NCI-H748 treated with DMSO at 0.1 percent for 48 hours (cell line): ENCODE measurements around the gene CEP295NL.
"Not testable (repeated sequence)": the region's sequence is repeated elsewhere in the genome, so short reads cannot be mapped to it uniquely, and the experiment has no call there.

Experiments
- DNase-seq: peaks from one replicate; lab custom pipeline; 2025; lab: John Stamatoyannopoulos, UW

Gene CEP295NL

DNA sequence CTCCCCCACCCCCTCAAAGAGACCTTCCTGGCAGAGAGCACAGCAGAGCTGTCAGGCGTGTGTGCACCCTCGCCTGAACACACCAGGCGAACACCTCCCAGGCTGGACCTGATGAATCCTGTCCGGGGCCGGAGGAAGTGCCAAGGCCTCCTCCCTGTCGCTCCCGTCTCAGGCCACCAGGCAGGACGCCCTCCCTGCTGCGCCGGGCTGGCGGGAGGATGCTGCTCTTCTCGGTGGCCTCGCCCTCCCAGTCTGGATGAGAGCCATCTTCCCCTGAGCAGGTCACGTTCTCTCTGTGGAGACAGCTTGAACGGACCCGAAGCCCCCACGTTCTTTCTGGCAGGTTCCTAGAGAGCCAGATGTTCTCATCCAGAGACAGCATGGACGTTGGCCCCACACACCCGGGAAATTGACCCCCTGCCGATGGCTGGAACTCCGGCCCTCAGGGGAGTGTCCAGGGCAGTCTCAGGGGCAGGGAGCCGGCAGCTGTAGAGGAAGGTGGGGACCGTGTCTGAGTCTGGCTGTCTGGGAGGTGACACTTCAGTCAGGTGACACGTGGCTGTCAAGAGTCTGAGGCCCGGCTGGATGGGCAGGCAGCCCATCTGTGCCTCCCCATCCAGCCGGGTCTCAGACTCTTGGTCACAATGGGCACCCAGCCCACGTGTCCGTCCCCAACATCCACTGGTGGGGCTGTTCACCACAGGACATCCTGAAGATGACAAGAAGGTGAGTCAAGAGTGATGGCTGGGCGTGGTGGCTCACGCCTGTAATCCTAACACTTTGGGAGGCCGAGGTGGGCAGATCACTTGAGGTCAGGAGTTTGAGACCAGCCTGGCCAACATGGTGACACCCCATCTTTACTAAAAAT lies 27.1 kb upstream of the CEP295NL start:
- no peak for DNase-seq

DNA sequence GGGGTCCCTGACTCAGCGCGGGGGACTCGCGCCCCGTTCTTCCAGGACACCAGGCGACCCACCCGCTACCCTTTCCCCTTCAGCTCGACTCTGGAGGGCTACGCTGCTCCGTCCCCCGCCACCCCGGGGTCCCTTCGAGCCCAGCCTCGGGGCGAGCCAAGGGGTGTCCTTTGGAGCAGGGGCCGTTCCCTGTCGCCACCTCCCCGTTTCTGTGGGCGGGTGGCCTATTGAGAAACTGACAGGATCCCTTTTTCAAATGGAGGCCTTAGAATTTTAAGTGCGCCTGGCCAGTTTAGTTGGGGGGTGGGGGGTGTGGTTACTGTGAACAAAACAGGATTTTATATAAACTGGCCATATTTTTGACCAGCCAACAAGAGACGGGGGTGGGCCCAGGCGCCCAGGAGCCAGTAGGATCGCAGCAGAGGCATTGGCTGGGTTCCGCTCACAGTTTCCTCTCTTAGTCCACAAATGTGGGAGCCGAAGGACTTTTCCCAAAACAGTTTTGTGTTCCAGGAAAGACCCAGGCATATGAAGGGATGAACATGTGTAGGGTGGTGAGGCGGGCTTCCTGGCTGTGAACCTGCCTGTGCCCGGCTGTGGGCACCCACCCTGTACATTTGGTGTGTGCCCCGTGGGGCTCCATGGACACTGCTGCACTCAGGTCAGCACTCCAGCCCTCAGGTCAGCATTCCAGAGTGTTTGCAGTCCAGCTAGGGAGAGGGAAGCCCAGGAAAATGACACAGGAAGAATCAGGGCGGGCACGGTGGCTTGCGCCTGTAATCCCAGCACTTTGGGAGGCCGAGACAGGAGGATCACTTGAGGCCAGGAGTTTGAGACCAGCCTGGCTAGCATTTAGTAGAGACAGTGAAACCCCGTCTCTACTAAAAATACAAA lies 22.9 kb upstream of the CEP295NL start:
- DNase-seq = no peak

DNA sequence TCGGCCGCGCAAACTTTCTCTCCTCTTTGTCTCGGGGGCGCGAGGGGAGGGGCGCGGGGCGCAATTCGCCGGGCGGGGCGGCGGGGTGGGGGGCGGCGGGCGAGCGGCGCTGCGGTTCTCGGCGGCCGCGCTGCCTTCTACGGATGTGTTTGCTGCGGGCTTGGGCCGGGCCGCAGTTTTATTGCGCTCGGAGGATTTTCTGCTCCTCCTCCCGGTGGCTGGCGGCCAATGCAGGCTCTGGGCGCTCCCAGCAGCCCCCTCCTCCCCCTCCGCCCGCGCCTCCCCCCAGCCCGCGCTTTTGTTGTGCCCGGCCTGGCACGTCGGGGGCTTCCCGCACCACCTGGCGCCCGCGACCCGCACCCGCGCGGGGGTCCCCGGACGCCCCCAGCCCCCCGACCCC lies 22.2 kb upstream of the CEP295NL start, which contains the start of gene TIMP2:
Gene TIMP2, minus strand, starts transcription at position 154 of the 400 bp plus-strand sequence. CDS start 299 bp downstream, outside the sequence.
- DNase-seq = peak; percentile 47

DNA sequence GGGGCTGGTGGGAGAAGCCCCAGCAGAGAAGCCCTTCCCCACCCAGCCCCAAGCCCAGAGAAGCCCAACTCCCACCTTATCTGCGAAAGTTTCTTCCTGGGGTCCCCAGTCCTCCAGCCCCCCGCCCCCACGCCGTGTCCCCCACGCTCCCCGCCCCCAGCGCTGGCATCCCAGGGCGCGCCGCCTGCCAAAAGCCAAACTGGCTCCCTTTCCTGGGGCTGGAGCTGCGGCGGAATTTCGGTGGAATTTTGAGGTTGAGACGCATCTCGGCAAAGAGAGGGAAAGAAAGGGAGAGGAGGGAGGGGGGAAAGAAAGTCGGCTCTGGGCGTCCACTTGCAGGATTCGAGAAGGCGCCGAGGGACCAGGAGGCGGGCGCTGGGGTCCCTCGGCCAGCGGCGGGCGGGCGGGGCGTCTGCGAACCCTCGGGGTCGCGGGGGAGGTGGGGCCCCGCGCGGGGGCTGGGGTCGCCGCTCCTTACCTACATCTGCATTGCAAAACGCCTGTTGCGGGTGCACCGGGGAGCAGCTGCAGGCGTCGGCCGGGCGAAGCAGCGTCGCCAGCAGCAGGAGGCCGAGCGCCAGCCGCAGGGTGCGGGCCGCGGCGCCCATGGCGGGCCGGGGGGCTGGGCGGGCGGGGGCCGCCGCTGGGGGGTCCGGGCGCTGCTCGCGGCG lies 21.6 kb upstream of the CEP295NL start:
- no peak for DNase-seq

DNA sequence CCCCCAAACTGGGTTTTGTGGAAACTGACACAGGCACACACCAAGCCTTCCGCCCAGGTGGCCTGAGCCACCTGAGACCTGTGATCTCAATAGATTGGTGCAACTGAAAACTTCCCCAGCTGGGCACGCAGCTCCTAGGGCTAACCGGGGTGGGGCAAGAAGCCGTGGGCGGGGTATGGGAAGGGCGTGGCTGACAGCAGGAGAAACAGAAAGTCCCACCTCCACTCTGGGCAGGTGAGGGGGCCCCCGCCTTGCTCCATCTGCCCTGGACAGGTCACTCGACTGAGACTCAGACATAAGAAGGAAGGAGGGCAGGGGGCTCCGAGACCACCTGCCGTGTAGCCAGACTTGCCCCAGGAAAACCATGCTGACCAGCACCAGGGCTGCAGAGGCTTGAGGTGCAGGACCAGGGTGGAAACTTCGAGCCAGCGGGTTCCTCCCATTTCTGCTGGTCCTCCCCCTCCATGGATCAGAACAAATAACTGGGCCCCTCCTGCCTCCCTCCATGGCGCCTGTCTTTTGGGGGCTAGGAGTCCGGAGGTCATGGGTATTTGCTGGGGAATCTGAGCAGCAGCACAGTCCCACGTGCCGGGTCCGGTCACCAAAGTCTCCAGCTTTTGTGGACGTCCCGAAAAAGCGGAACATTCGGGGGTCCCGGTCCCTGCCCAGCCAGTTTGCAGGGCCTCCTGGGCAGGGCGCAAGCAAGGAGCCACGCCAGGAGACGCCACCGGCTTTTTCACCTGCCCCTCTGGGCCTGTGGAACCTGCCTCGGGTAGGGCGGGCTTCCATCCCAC lies 20.9 kb upstream of the CEP295NL start:
- DNase-seq = peak; percentile 5

DNA sequence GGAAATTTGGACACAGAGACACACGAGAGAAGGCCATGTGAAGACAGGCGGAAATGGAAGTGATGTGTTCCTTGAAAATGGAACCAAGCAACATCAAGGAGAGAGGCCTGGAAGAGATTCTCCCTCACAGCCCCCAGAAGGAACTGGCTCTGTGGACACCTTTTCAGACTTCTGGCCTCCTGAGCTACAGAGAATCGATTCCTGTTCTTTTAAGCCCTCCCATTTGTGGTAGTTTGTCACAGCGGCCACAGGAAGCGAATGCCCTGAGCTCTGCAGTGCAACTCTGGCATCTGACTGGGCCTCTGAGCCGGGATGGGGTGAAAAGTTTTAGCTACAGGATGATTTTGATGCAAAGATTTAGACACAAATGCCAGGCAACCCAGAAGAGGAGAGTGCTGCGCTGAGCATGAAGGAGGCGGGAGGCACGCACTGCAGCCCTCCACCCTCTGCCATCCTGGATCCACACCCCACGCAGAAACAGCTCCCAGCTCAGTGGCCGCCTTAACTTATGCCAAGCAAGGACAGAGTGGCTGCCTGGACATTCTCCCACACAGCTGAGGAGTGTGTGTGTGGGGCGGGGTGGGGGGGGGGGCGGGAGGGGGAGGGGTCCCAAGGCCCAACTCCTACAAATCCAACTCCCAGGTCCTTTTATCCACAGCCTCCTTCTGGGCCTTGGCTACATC lies 20.0 kb upstream of the CEP295NL start:
- no peak for DNase-seq

DNA sequence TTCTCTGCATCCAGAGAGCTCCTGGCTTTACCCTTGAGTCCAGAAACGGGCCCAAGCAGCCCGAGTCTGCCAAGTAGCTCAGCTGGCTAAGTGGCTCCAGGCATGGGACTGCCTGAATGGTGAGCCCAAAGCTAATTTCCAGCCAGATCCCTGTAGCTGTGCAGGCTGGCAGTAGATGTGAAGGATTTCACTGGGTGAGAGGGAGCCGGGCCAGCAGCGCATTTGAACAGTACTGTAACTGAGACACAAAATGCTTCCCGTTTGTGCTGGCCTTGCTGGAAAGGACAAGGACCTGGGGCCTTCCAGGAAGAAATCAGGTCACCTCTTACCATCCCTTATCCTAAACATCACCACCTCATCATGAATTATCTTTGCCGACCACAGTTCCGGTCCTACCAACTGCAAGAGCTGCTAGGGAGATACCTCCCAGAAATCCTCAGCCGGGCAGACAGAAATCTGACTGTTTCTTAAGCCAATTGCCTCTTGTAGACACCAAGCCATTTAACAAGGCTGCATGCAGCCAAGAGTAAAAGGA lies 18.5 kb upstream of the CEP295NL start:
- no peak for DNase-seq

DNA sequence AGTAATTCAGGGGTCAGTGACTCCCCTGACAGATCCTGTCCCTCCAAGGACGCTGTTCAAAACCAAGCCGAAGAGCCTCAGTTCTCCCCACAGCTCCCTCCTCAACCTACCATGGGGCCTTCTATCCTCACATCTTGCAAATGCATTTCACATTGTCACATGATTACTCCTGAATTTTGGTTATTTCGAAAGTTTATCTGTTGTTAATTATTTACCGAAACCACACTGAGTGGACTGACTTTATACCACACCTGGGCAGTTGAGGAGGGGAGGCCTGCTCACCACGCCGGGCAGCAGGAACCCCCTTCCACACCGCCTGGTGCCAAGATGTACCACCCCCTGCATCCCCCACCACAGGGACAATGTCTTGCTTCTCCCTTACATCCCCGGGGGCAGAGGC lies 17.5 kb upstream of the CEP295NL start:
- no peak for DNase-seq

DNA sequence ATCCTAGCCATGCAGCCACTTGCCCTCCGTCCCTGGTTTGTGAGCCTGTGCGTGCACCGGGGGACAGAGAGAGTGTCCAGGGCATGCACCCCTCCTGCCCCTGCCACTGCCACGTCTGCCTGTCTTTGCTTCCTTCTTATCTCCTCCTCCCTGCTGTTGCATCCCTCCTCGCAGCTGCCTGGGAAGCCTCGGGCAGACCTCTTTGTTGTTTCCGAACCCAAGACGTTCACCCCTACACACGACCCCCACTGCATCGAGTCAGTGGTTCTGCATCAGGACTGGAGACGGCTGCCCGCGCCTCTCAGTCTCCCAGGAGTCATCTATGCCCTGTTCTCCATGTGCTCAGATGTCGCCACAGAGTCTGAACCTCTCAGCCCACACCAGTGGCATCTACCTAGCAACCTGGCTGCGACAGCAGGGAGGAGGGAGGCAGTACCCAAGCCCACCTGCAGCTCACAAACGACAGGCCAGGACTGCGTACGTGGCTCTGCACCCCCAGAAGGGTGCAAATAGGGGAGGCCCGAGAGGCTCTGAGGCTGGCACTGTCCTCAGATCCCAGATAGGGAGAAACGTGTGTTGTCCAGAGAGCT lies 17.0 kb upstream of the CEP295NL start:
- no peak for DNase-seq

DNA sequence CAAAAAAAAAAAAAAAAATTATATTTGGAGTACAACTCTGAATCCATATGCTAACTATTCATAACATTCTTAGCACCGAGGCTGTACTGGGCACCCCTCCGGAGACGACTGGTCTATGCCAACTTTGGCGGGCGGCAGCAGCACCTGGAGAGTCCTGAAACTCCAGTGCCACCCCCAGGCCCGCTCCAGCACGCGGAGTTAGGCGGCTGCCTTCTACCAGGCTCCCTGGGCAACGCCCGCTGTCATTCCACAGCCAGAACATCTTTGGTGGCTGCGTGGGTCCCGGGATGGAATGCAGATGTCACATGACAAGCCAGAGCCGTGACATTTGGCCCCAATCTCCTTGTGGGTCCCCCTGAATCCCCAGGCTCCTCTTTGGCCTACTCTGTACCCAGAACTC lies 16.0 kb upstream of the CEP295NL start:
- no peak for DNase-seq

DNA sequence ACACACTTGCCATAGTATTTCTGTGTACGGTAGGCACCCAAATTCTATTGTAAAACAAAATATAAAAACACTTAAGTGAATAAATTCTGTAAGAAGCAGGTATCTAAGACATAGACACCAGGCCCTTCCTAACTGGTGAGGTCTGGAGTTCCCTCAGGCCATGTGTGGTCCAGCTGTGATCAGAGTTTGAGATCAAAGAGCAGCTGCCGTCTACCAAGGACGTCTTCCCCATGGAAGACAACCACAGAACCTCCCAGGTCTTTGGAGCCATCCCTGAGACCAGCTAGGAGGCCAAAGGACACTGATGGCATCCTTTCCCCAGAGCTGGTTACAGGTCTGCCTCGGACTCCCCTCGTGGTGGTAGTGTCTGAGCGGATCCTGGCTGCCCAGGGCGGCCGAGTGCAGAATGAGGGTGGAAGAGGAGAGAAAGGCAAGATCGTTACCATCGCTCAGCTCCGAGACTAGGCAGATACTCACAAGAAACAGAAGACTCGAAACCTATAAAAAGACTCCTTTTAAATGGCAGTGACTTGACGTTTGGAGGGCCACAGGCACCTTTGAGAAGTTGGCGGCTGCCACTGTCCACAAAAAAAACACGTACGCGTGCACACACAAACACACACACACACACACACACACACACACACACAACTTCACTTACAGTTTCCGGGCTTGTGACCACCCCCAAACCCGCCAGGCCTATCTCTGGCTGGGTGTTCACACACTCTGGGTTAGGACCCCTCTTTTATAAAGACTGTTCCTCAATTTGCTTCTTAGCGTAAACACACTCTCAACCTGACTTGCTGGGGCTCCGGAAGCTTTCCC lies 14.7 kb upstream of the CEP295NL start:
- no peak for DNase-seq

DNA sequence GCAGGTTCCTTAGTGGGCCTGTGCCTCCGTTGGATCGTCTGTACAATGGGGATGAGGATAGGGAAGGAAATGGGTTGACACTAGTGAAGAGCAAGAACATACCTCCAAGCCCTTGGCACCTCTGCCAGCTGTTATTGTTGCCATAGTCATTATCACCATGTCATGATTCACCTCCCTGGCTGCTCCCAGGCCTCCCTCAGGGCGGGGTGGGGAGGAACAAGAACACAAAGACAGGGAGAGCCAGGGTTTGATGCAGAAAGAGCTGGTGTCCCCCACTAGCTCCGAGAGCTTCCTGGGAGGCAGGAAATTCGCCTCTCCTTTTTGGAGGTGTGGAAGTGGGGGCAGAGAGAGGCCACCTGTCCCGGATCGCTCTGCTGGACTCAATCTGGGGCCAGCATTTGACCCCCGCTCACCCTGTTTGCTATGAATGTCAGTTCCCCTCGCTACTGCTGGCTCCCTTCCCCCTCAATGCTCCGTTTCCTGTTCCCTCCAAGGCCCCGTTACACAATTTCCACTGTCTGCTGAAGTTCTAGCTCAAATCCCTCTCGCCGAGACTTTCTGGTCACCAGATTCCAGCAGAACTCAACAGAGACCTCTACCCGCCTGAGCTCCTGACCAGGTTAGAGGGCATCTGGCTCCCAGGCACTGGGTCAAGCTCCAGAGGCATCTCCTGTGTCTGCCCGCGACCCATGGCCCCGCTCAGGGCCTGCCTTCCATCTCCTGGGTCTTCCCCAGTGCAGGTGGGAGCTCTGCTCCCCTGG lies 13.1 kb upstream of the CEP295NL start:
- no peak for DNase-seq

DNA sequence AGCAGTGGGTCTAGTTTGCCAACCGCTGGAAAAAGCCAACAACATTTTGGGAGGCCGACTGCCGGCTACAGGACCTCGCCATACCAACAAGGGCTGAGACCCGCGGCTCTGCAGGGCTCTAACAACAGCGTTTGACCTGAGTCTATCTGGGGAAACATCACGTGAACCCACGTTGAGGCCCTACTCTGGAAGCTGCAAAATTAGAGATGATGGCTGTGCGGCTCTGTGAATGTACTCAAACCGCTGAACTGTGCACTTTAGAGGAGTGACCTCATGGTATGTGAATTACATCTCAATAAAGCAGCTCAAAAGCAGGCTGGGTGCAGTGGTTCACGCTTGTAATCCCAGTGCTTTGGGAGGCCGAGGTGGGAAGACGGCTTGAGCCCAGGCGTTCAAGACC lies 10.1 kb upstream of the CEP295NL start:
- DNase-seq = no peak

DNA sequence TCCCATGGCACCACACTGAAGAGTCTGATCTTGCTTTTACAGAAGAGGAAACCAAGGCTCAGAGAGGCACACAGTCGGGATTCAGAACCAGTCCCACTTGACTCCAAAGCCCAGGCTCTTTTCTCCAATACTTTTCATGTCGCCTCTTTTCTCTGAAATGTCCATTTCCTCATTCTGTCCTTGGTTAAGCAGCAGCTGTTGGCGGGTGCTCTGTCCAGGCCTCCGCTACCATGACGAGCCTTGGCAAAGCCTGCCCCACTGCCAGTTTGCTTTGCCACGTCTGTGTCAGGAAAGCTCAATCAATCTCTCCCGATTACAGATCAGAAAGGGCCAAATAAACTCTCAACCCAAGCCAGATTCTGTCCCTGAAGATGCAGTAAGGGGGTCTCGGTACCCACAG lies 9.1 kb upstream of the CEP295NL start:
- no peak for DNase-seq

DNA sequence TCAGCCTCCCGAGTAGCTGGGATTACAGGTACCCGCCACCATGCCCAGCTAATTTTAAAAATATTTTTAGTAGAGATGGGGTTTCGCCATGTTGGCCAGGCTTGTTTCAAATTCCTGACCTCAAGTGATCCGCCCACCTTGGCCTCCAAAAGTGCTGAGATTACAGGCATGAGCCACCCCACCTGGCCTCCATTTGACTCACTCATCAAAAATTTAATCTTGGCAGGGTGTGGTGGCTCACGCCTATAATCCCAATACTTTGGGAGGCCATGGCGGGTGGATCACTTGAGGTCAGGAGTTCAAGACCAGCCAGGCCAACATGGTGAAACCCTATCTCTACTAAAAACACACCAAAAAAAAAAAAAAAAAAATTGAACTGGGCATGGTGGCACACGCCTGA lies 8.5 kb upstream of the CEP295NL start:
- DNase-seq = not testable (repeated sequence)

DNA sequence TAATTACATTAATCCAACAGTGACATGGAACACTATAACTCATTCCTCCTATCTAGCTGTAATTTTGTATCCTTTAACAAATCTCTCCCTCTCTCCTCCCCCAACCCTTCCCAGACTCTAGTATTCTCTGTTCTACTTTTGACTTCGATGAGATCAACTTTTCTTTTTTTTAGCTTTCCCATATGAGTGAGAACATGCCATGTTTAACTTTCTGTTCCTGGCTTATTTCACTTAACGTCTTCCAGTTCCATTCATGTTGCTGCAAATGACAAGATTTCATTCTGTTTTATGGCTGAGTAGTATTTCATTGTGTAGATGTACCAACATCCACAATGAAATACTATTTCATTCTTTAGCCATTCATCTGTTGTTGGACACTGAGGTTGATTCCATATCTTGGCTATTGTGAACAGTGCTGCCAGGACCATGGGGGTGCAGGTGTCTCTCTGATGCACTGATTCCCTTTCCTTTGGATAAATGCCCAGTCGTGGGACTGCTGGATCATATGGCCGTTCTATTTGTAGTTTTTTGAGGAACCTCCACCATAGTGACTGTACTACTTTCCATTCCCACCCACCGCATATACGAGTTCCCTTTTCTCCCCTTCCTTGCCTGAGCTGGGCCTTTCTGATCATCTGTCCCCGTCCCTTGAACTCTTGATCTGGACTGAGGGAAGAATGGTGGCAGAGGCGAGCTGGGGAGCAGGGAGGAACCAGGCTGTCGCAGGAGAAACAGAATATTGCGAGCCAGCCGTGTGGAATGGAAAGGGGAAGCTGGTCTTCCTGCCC lies 7.7 kb upstream of the CEP295NL start:
- no peak for DNase-seq

DNA sequence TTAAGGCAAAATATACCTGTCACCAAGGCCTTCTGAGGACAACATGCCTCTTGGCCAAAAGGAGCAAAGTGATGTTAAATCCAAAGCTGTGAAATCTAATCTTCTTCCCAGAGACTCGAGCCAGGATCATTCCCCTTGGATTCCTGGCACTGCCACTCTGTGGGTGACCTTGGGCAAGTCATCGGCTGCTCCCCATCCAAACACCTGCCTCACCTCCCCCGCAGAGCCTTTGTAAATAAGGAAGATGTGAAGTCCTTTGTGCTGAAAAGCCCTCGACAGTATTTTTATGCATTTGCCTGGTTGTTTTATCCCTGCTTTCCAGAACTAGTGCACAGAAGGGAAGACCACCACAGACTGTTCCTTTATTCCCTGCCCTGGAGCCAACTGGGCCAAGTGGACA lies 5.4 kb upstream of the CEP295NL start:
- no peak for DNase-seq

DNA sequence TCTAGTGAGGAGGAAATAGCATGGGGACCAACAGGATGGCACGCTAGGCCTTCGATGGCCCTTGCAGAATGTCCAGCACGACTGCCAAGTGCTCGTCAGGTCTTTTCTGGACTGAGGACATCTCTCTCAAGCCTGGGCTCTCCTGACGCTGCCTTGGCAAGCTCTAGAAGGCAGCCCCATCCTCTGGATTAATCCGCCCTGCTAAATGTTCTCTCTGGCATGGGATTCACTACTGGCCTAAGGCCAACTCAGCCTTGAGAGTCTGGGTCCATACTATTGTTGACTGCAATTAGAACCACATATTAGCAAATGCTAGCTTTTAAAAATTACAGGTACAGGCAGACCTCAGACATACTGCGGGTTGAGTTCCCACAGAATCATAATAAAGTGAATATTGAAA lies 2.5 kb upstream of the CEP295NL start:
- no peak for DNase-seq
